ENCODE results near the gene CYP4F11. TPM values are rescaled to one million over a fixed set of nuclear protein-coding genes. Genes with fewer than 3 reads are reported as not detected.
"Not testable (repeated sequence)": the region's sequence is repeated elsewhere in the genome, so short reads cannot be mapped to it uniquely, and the experiment has no call there.

The CYP4F11 gene
- polyA plus RNA-seq, 4 donors = 1.1 TPM; not detected in 3

DNA sequence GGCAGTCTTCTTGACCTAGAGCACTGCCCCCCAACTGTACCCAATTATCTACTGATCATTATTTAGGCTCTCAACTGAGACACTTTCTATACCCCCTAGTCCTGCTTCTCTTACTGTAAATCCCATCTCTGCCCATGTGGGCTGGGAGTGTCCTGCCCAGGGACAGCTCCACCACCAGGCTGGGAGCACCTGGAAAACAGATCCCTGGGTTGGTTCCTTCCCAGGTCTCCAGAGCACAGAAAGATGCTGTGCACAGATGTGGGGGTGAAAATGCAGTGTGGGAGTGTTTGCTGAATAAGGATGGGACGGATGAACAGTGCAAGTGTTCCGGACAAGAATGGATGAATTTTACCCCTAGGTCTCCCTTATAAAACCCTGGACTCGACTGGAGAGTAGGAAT, 49.2 kb downstream of the CYP4F11 start:
- no peak for DNase-seq (ENCODE audit: low read depth in 4 of 4, low spot score in 3 of 4)

DNA sequence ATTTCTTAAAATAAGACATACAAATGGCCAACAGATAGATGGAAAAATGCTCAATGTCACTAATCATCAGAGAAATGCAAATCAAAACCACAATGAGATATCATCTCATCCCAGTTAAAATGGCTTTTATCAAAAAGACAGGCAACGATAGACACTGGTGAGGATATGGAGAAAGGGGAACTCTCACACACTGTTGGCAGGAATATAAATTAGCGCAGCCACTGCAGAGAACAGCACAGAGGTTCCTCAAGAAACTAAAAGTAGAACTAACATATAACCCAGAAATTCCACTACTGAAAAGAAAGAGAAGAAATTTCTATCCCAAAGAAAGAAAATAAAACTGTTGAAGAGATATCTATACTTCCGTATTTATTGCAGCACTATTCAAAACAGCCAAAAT, 51.0 kb downstream of the CYP4F11 start:
- not testable (repeated sequence) for DNase-seq (ENCODE audit: low read depth in 4 of 4, low spot score in 3 of 4)

DNA sequence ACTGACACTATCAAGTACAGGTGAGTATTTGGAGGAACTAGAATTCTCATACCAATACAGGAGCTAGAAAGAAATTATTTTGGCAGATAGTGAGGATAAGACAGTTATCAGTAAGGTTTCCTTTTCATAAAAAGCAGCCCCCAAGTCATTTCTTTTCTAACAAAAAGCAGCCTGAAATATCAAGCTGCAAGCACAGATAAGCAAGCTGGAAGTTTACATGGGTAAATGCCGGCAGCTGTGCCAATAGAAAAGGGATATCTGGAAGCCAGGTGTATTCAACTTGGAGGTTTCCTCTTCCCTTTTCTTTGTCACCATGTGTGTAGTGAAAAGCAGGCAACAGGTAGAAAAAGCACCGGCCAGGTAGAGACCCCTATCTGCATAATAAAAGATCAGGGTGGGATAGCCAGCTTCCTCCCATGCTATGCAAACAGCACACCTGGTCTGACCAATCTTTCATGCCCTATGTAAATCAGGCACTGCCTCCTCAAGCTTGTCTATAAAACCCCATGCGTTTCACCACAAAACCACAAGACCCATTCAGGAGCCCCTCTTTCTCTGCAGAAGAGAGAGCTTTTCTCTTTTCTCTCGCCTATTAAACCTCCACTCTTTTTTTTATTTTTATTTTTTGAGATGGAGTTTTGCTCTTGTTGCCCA, 59.4 kb downstream of the CYP4F11 start:
- no peak for DNase-seq (ENCODE audit: low read depth in 4 of 4, low spot score in 3 of 4)

DNA sequence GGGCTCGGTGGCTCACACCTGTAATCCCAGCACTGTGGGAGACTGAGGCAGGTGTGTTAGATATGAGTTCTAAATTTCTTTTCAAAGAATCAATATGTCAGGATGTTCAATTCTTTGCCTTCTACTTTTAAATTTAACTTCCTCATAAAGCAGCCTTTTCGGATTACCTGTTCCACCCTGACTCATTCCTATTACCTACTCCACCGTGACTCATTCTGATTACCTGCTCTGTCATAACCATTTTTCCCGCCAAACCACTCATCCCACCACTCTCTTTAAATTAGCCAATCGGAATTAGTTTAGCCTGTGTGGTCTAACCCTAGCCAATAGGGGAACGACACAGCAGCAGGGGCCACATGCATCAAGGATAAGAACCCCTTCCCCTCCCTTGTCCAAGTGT, 60.6 kb downstream of the CYP4F11 start:
- not testable (repeated sequence) for DNase-seq (ENCODE audit: low read depth in 4 of 4, low spot score in 3 of 4)

DNA sequence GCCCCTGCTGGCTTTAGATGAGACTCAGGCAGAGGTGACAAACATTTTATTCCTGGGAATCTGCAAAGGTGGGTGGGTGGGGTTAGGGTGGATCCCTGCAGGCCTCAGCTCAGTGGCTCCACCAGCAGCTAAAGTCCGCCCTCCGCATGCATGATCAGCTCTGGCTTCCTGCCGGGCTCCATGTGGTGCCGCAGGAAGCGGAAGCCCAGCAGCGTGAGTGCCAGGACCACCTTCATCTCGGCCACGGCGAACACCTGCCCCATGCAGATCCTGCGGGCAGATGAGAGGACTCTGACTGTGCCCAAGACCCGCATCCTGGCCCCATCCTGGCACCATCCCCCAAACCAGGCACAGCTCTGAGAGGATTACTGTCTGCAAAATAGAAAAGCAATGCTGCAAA, 62.8 kb downstream of the CYP4F11 start:
- no peak for DNase-seq (ENCODE audit: low read depth in 4 of 4, low spot score in 3 of 4)

DNA sequence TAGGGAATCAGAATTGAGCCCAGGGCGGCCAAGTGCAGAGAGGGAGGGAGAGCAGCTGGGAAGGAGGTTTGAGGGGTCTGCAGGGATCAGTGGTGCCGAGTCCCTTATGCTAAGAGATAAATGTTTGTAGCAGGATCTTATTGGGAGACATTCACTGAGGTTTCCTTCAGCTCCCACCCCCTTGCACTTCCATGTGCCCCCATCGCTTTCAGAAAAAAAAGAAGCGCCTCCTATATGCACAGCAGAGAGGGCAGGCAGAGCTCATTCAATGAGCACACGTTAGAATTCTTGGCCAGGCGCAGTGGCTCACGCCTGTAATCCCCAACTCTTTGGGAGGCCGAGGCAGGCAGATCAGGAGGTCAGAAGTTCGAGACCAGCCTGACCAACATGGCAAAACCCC, 64.5 kb downstream of the CYP4F11 start:
- no peak for DNase-seq (ENCODE audit: low read depth in 4 of 4, low spot score in 3 of 4)

DNA sequence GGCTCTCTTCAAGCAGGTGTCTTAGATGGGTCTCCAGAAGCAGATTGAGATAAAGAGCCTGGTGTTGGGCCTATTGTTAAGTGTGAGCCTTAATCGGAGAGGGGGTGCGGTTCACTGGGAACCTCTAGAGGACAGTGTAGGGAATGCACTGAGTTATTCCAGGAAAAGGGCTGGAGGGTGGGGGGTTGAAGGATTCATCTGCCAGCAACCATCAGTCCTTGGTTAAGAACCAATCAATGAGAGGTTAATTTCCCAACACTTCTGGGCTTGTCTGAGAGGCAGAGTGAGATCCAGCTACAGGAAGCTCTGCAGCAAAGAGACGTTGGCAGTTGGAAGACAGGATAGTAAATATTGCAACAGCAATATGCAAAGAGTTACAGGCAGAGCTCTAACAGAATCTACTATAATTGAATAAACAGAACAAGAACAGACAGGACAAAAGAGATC, 65.2 kb downstream of the CYP4F11 start:
- DNase-seq (ENCODE audit: low read depth in 4 of 4, low spot score in 3 of 4) = peak in 2 of 4 donors; percentile 2

DNA sequence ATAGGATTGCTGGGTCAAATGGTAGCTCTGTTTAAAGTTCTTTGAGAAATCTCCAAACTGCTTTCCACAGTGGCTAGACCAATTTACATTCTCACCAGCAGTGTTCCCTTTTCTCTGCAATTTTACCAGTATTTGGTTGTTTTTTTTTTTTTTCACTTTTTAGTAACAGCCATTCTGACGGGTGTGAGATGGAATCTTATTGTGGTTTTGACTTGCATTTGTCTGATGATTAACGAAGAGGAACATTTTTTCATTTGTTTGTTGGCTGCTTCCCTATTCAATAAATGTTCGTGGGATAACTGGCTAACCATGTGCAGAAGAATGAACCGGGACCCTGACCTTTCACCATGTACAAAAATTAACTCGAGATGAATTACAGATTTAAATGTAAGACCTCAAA, 67.7 kb downstream of the CYP4F11 start:
- DNase-seq (ENCODE audit: low read depth in 4 of 4, low spot score in 3 of 4) = no peak

DNA sequence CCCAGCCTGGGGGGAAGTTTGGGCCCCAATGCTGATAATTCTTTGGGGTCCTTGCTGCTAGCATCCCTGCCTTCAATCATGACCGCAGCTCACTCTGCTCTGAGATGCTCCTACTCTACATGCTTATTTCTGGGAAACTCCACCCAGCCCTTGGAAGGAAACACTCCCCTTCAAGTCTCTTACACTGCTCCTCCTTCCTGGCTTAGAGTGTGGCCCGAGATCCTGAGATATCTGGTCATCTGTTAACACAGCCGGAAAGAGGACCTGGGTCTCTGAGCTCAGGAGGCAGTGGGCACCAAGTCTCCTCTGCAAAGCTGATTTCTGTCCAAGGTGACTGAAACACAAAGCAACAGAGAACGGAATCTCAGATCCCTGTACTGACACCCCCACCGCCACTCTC, 69.5 kb downstream of the CYP4F11 start:
- no peak for DNase-seq (ENCODE audit: low read depth in 4 of 4, low spot score in 3 of 4)

DNA sequence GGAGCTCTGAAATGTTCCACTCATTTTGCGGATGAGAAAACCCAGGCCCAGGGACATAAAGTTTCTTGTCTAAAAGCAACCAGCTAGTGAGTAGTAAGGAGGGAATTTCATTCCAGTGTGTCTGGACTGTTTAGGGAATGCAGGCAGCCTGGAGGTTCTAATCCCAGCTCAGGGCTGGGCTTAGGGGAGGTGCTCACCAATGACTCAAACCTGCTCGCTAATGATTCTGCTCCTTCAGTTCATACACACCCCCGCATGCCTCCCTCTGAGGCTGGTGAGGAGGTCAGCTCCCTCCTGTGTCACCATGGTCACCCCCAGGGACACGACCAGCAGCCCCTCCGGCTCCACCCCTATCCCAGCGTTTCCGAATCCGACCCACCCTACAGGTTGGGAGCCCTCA, 71.1 kb downstream of the CYP4F11 start:
- DNase-seq (ENCODE audit: low read depth in 4 of 4, low spot score in 3 of 4) = no peak

DNA sequence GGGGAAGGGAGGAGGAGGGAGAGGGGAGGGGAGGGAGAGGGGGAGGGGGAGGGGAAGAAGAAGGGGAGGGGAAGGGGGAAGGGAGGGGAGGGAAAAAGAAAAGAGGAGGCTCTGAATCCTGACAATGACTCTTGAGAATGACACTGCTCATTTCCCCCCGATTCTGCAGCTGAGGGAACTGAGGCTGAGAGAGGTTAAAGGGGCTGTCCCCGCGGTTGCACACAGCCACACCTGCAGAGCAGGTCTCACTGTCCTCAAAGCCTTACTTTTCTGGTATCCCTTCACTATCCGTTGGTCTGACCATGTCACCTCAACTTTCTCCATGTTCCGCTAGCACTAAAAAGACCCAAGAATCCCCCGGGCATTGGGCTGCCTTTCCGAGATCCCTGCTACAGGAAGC, 71.9 kb downstream of the CYP4F11 start:
- DNase-seq (ENCODE audit: low read depth in 4 of 4, low spot score in 3 of 4) = no peak

Other genes with a start within 250 kb of the CYP4F11 start
- gene OR10H2, start 206.5 kb downstream of the CYP4F11 start, polyA plus RNA-seq (ENCODE audit: insufficient read length in 4 of 4) = not detected
- not detected for gene OR10H3, start 196.5 kb downstream of the CYP4F11 start, polyA plus RNA-seq (ENCODE audit: insufficient read length in 4 of 4)
- under 1 TPM; 0.04 to 0.14 (median 0.05) TPM for gene OR10H5, start 146.9 kb downstream of the CYP4F11 start, polyA plus RNA-seq (ENCODE audit: insufficient read length in 4 of 4)
- under 1 TPM in 1 of 4 donors, not detected in 3; 0.04 TPM for gene OR10H1, start 118.9 kb downstream of the CYP4F11 start, polyA plus RNA-seq (ENCODE audit: insufficient read length in 4 of 4)
- gene CYP4F2, start 36.5 kb downstream of the CYP4F11 start, polyA plus RNA-seq (ENCODE audit: insufficient read length in 4 of 4) = under 1 TPM in 3 of 4 donors, not detected in 1; 0.24 to 0.32 (median 0.27) TPM
- gene OR10H4, start 14.5 kb upstream of the CYP4F11 start, polyA plus RNA-seq (ENCODE audit: insufficient read length in 4 of 4) = not detected
- gene TPM4, start 142.0 kb upstream of the CYP4F11 start, polyA plus RNA-seq (ENCODE audit: insufficient read length in 4 of 4) = 100 to 1,000 TPM; 493 to 783 (median 619) TPM
- 10 to 100 TPM; 65.8 to 97.4 (median 83.9) TPM for gene RAB8A, start 177.4 kb upstream of the CYP4F11 start, polyA plus RNA-seq (ENCODE audit: insufficient read length in 4 of 4)
- 1 to 10 TPM in 1 of 4 donors, under 1 TPM in 3; 0.46 to 1.1 (median 0.65) TPM for gene HSH2D, start 209.2 kb upstream of the CYP4F11 start, polyA plus RNA-seq (ENCODE audit: insufficient read length in 4 of 4)
- gene CIB3, start 239.0 kb upstream of the CYP4F11 start, polyA plus RNA-seq (ENCODE audit: insufficient read length in 4 of 4) = not detected